ENCODE measurements around the gene CORO1C. TPM values are rescaled to one million over a fixed set of nuclear protein-coding genes. Genes with fewer than 3 reads are reported as not detected.

Gene CORO1C
- total RNA-seq, 1 experiment from 2014 or later: 138 TPM

GRCh38 chr12:108627134-108627920 lies 104.0 kb downstream of the CORO1C start:
- Histone ChIP-seq H2AFZ (ENCODE audit: low read depth, low read length, poor library complexity, severe bottlenecking) (no peak overlapping the region), H4K20me1 (ENCODE audit: insufficient read depth) (no peaks in the 10 kb centered on the region), H3K9me3 (ENCODE audit: control insufficient read depth in 1 of 2, insufficient read depth in 1 of 2, low read depth in 1 of 2, low read length in 2 of 2) (no peaks in the 10 kb centered on the region), H3K4me3 (replicated peaks in 1 of 2; ENCODE audit: low read depth in 1 of 2, low read length in 2 of 2) (no peak overlapping the region), H3K36me3 (ENCODE audit: control insufficient read depth in 1 of 2, insufficient read depth in 2 of 2, low read length in 2 of 2) (no peaks in the 10 kb centered on the region), H3K27me3 (ENCODE audit: insufficient read depth, low read length) (no peaks in the 10 kb centered on the region), H3K79me2 (ENCODE audit: insufficient read depth, low read length) (no peaks in the 10 kb centered on the region), H3K9ac (ENCODE audit: low read length) (no peak overlapping the region), H3K9me2 (ENCODE audit: insufficient read depth) (no peaks in the 10 kb centered on the region), H3K4me1 (ENCODE audit: control insufficient read depth in 1 of 2, insufficient read depth in 2 of 2, low read length in 2 of 2) (peaks cover 26 to 27% of the 10 kb centered on the region in 2 experiments), H3K4me2 (ENCODE audit: low read length) (no peak overlapping the region), H3K27ac (ENCODE audit: low read depth, low read length) (no peak overlapping the region)
- BruUV-seq (replicated peaks): no TSS peak
- DNase-seq (ENCODE audit: low read depth, low spot score) (no peak), ATAC-seq (no peak)
- intact Hi-C loops (cut with micrococcal nuclease): no loop called here
- TF ChIP-seq ZFX (IDR thresholded peaks at IDR 0.05) (no peak), EZH2phosphoT487 (IDR thresholded peaks at IDR 0.05; ENCODE audit: borderline replicate concordance) (no peak), YY1 (IDR thresholded peaks at IDR 0.05; ENCODE audit: extremely low read depth, insufficient replicate concordance, low read depth, low read length) (no peak), POLR2AphosphoS5 (IDR thresholded peaks at IDR 0.05; ENCODE audit: low read depth, low read length) (no peak), CBX3 (IDR thresholded peaks at IDR 0.05; ENCODE audit: low read depth) (no peak), ZNF274 (IDR thresholded peaks at IDR 0.05; ENCODE audit: low read depth, low read length) (no peak), SIN3A (IDR thresholded peaks at IDR 0.05; ENCODE audit: low read depth) (no peak), EGR1 (IDR thresholded peaks at IDR 0.05; ENCODE audit: low read depth) (no peak), ELF1 (IDR thresholded peaks at IDR 0.05; ENCODE audit: borderline replicate concordance, low read depth) (no peak)
- TF ChIP-seq, protein P1, sequence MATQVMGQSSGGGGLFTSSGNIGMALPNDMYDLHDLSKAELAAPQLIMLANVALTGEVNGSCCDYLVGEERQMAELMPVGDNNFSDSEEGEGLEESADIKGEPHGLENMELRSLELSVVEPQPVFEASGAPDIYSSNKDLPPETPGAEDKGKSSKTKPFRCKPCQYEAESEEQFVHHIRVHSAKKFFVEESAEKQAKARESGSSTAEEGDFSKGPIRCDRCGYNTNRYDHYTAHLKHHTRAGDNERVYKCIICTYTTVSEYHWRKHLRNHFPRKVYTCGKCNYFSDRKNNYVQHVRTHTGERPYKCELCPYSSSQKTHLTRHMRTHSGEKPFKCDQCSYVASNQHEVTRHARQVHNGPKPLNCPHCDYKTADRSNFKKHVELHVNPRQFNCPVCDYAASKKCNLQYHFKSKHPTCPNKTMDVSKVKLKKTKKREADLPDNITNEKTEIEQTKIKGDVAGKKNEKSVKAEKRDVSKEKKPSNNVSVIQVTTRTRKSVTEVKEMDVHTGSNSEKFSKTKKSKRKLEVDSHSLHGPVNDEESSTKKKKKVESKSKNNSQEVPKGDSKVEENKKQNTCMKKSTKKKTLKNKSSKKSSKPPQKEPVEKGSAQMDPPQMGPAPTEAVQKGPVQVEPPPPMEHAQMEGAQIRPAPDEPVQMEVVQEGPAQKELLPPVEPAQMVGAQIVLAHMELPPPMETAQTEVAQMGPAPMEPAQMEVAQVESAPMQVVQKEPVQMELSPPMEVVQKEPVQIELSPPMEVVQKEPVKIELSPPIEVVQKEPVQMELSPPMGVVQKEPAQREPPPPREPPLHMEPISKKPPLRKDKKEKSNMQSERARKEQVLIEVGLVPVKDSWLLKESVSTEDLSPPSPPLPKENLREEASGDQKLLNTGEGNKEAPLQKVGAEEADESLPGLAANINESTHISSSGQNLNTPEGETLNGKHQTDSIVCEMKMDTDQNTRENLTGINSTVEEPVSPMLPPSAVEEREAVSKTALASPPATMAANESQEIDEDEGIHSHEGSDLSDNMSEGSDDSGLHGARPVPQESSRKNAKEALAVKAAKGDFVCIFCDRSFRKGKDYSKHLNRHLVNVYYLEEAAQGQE (IDR thresholded peaks at IDR 0.05; ENCODE audit: low read depth): no peak
- ChIA-PET CTCF (interaction anchor here (1.1 kb wide), 1 partner anchor 9 kb away, joined by 4 read pairs; no protein-coding TSS in a partner anchor), RAD21 (ENCODE audit: low non-redundant PET in 1 of 2, low total read pairs in 2 of 2, uncharacterized antibody in 2 of 2, unreplicated experiment in 2 of 2) (interaction anchor here in 1 of 2 experiments (0.5 kb wide), 1 partner anchor 20 kb away, joined by 3 read pairs; no protein-coding TSS in a partner anchor), POLR2A (no interaction called here)

Data from HCT116 (cell line).